ENCODE data around the gene HEATR9.

Gene HEATR9

DNA sequence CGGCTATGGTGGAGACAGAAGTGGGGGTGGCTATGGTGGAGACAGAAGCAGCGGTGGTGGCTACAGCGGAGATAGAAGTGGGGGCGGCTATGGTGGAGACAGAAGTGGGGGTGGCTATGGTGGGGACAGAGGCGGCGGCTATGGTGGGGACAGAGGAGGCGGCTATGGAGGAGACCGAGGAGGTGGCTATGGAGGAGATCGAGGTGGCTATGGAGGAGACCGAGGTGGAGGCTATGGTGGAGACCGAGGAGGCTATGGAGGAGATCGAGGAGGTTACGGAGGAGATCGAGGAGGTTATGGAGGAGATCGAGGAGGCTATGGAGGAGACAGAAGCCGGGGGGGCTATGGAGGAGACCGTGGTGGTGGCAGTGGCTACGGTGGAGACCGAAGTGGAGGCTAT, 24.1 kb downstream of the HEATR9 start:
- no peaks in the 10 kb centered on the region for H3K27me3 ChIP-seq (ENCODE audit: control insufficient read depth in 1 of 2, insufficient read depth in 1 of 2, low read length in 2 of 2)
- H2BK5ac ChIP-seq (ENCODE audit: low read depth, low read length, poor library complexity, severe bottlenecking) = no peak overlapping the region
- H3K4me2 ChIP-seq (ENCODE audit: low read length, poor library complexity, severe bottlenecking) = no peak overlapping the region
- H3K4ac ChIP-seq (ENCODE audit: low read depth in 1 of 2, low read length in 2 of 2) = no peak overlapping the region
- H3K9ac ChIP-seq (ENCODE audit: low read length) = no peak overlapping the region
- no peak for DNase-seq
- no peak overlapping the region for H3K27ac ChIP-seq (ENCODE audit: low read length, poor library complexity, severe bottlenecking)
- H3K4me3 ChIP-seq (ENCODE audit: insufficient read depth in 1 of 2, low read depth in 1 of 2, low read length in 2 of 2) = no peak overlapping the region
- no peak overlapping the region for H2BK12ac ChIP-seq (ENCODE audit: low read length in 2 of 2)
- no peak overlapping the region for H3K18ac ChIP-seq (ENCODE audit: low read depth in 1 of 2, low read length in 2 of 2)
- no peaks in the 10 kb centered on the region for H3K4me1 ChIP-seq (ENCODE audit: control insufficient read depth, insufficient read depth, low read depth, low read length)
- H3K9me3 ChIP-seq (ENCODE audit: control insufficient read depth, low read length) = no peaks in the 10 kb centered on the region
- no peak overlapping the region for H2AK5ac ChIP-seq (ENCODE audit: low read length, severe bottlenecking)
- H3K79me1 ChIP-seq (replicated peaks; ENCODE audit: low read length, poor library complexity, severe bottlenecking) = peaks cover 22% of the 10 kb centered on the region
- H3K14ac ChIP-seq (ENCODE audit: low read length in 2 of 2) = no peak overlapping the region
- WGBS = 97% methylated on average over 19 of the region's 19 CpGs
- no peak overlapping the region for H2AFZ ChIP-seq (ENCODE audit: low read depth, low read length)
- H3K23ac ChIP-seq (ENCODE audit: low read length in 2 of 2) = no peak overlapping the region
- no peak overlapping the region for H2BK15ac ChIP-seq (ENCODE audit: low read depth, poor library complexity, severe bottlenecking)
- H3K36me3 ChIP-seq (ENCODE audit: control insufficient read depth in 1 of 2, insufficient read depth in 2 of 2, low read depth in 1 of 2, low read length in 2 of 2) = peaks cover 36 to 90% of the 10 kb centered on the region in 2 experiments
- no peak overlapping the region for H2BK120ac ChIP-seq (ENCODE audit: low read depth, low read length)
- no peak overlapping the region for H4K8ac ChIP-seq (ENCODE audit: low read length)
- H4K91ac ChIP-seq (ENCODE audit: low read length) = no peak overlapping the region

DNA sequence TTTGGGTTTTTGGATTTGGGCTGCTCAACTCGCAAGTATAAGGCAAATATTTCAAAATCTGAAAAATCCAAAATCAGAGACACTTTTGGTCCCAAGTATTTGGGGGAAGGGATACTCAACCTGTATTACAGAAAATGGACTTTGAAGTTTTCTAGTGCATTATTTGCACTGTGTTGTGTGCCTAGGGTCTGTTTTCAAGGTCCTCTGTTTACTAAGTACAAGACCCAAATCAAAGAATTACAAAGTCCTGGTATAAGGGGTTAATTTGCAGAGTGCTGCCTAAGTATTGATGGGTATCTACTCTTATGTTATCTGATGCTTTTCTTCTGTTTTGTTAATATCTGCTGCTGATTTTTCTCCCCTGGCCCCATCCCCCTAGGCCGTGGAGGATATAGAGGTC, 25.0 kb downstream of the HEATR9 start:
- H3K4me3 ChIP-seq (ENCODE audit: insufficient read depth in 1 of 2, low read depth in 1 of 2, low read length in 2 of 2) = no peak overlapping the region
- no peak overlapping the region for H3K14ac ChIP-seq (ENCODE audit: low read length in 2 of 2)
- 100% methylated on average over 2 of the region's 2 CpGs for WGBS
- H4K8ac ChIP-seq (ENCODE audit: low read length) = no peak overlapping the region
- H3K9ac ChIP-seq (ENCODE audit: low read length) = no peak overlapping the region
- no peak for DNase-seq
- H2AK5ac ChIP-seq (ENCODE audit: low read length, severe bottlenecking) = no peak overlapping the region
- H3K4me1 ChIP-seq (ENCODE audit: control insufficient read depth, insufficient read depth, low read depth, low read length) = no peaks in the 10 kb centered on the region
- no peaks in the 10 kb centered on the region for H3K27me3 ChIP-seq (ENCODE audit: control insufficient read depth in 1 of 2, insufficient read depth in 1 of 2, low read length in 2 of 2)
- H3K4me2 ChIP-seq (ENCODE audit: low read length, poor library complexity, severe bottlenecking) = no peak overlapping the region
- H2BK5ac ChIP-seq (ENCODE audit: low read depth, low read length, poor library complexity, severe bottlenecking) = no peak overlapping the region
- H3K36me3 ChIP-seq (ENCODE audit: control insufficient read depth in 1 of 2, insufficient read depth in 2 of 2, low read depth in 1 of 2, low read length in 2 of 2) = peaks cover 38 to 88% of the 10 kb centered on the region in 2 experiments
- H3K18ac ChIP-seq (ENCODE audit: low read depth in 1 of 2, low read length in 2 of 2) = no peak overlapping the region
- H2BK12ac ChIP-seq (ENCODE audit: low read length in 2 of 2) = no peak overlapping the region
- H2BK120ac ChIP-seq (ENCODE audit: low read depth, low read length) = no peak overlapping the region
- no peak overlapping the region for H3K23ac ChIP-seq (ENCODE audit: low read length in 2 of 2)
- H2BK15ac ChIP-seq (ENCODE audit: low read depth, poor library complexity, severe bottlenecking) = no peak overlapping the region
- no peak overlapping the region for H3K27ac ChIP-seq (ENCODE audit: low read length, poor library complexity, severe bottlenecking)
- H2AFZ ChIP-seq (ENCODE audit: low read depth, low read length) = no peak overlapping the region
- H3K79me1 ChIP-seq (replicated peaks; ENCODE audit: low read length, poor library complexity, severe bottlenecking) = peaks cover 20% of the 10 kb centered on the region
- H3K4ac ChIP-seq (ENCODE audit: low read depth in 1 of 2, low read length in 2 of 2) = no peak overlapping the region
- H3K9me3 ChIP-seq (ENCODE audit: control insufficient read depth, low read length) = no peaks in the 10 kb centered on the region
- H4K91ac ChIP-seq (ENCODE audit: low read length) = no peak overlapping the region

DNA sequence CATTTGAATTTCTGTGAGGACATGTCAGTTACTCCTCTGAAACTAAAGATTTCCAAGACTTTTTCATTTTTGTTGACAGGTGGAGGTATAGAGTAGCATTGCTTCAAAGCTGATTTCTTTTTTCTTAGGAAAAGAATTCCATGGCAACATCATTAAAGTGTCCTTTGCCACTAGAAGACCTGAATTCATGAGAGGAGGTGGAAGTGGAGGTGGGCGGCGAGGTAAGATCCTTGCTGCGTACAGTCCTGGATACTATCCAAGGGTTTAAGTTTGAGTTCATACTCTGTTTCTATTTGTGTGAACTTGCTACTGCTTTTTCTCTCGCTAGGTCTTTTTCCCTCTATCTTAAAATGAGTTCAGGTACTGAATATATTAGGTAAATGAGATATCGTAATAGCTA, 26.5 kb downstream of the HEATR9 start:
- H2AFZ ChIP-seq (ENCODE audit: low read depth, low read length) = no peak overlapping the region
- H3K14ac ChIP-seq (ENCODE audit: low read length in 2 of 2) = no peak overlapping the region
- WGBS = 98% methylated on average over 5 of the region's 5 CpGs
- H3K9ac ChIP-seq (ENCODE audit: low read length) = no peak overlapping the region
- no peak overlapping the region for H3K4ac ChIP-seq (ENCODE audit: low read depth in 1 of 2, low read length in 2 of 2)
- no peak overlapping the region for H2AK5ac ChIP-seq (ENCODE audit: low read length, severe bottlenecking)
- no peak overlapping the region for H2BK12ac ChIP-seq (ENCODE audit: low read length in 2 of 2)
- no peak overlapping the region for H3K4me2 ChIP-seq (ENCODE audit: low read length, poor library complexity, severe bottlenecking)
- no peak overlapping the region for H3K23ac ChIP-seq (ENCODE audit: low read length in 2 of 2)
- H2BK120ac ChIP-seq (ENCODE audit: low read depth, low read length) = no peak overlapping the region
- no peak overlapping the region for H2BK5ac ChIP-seq (ENCODE audit: low read depth, low read length, poor library complexity, severe bottlenecking)
- no peaks in the 10 kb centered on the region for H3K9me3 ChIP-seq (ENCODE audit: control insufficient read depth, low read length)
- H3K36me3 ChIP-seq (ENCODE audit: control insufficient read depth in 1 of 2, insufficient read depth in 2 of 2, low read depth in 1 of 2, low read length in 2 of 2) = peaks cover 46 to 88% of the 10 kb centered on the region in 2 experiments
- H3K27me3 ChIP-seq (ENCODE audit: control insufficient read depth in 1 of 2, insufficient read depth in 1 of 2, low read length in 2 of 2) = no peaks in the 10 kb centered on the region
- no peak overlapping the region for H3K4me3 ChIP-seq (ENCODE audit: insufficient read depth in 1 of 2, low read depth in 1 of 2, low read length in 2 of 2)
- H4K8ac ChIP-seq (ENCODE audit: low read length) = no peak overlapping the region
- H3K79me1 ChIP-seq (replicated peaks; ENCODE audit: low read length, poor library complexity, severe bottlenecking) = peaks cover 18% of the 10 kb centered on the region
- H3K27ac ChIP-seq (ENCODE audit: low read length, poor library complexity, severe bottlenecking) = no peak overlapping the region
- H3K4me1 ChIP-seq (ENCODE audit: control insufficient read depth, insufficient read depth, low read depth, low read length) = no peaks in the 10 kb centered on the region
- no peak overlapping the region for H3K18ac ChIP-seq (ENCODE audit: low read depth in 1 of 2, low read length in 2 of 2)
- no peak overlapping the region for H2BK15ac ChIP-seq (ENCODE audit: low read depth, poor library complexity, severe bottlenecking)
- no peak overlapping the region for H4K91ac ChIP-seq (ENCODE audit: low read length)
- no peak for DNase-seq

DNA sequence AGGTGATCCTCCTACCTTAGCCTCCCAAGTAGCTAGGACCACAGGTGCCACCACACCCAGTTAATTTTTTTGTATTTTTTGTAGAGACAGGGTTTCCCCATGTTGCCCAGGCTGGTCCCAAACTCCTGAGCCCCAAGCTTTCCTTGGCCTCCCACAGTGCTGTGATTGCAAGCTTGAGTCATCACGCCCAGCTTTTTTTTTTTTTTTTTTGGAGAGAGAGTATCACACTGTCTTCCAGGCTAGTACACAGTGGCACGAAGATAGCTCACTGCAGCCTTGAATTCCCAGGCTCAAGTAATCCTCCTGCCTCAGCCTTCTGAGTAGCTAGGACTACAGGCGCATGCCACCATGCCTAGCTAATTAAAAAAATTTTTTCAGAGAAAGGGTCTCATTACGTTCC, 27.2 kb downstream of the HEATR9 start:
- H4K91ac ChIP-seq (ENCODE audit: low read length) = no peak overlapping the region
- no peak overlapping the region for H2AFZ ChIP-seq (ENCODE audit: low read depth, low read length)
- H2BK12ac ChIP-seq (ENCODE audit: low read length in 2 of 2) = no peak overlapping the region
- WGBS = 92% methylated on average over 4 of the region's 4 CpGs
- H3K4me1 ChIP-seq (ENCODE audit: control insufficient read depth, insufficient read depth, low read depth, low read length) = no peaks in the 10 kb centered on the region
- no peak overlapping the region for H3K4me2 ChIP-seq (ENCODE audit: low read length, poor library complexity, severe bottlenecking)
- H3K27ac ChIP-seq (ENCODE audit: low read length, poor library complexity, severe bottlenecking) = no peak overlapping the region
- H3K14ac ChIP-seq (ENCODE audit: low read length in 2 of 2) = no peak overlapping the region
- no peak overlapping the region for H2AK5ac ChIP-seq (ENCODE audit: low read length, severe bottlenecking)
- H3K4me3 ChIP-seq (ENCODE audit: insufficient read depth in 1 of 2, low read depth in 1 of 2, low read length in 2 of 2) = no peak overlapping the region
- H3K4ac ChIP-seq (ENCODE audit: low read depth in 1 of 2, low read length in 2 of 2) = no peak overlapping the region
- no peak overlapping the region for H3K18ac ChIP-seq (ENCODE audit: low read depth in 1 of 2, low read length in 2 of 2)
- peaks cover 52 to 88% of the 10 kb centered on the region in 2 experiments for H3K36me3 ChIP-seq (ENCODE audit: control insufficient read depth in 1 of 2, insufficient read depth in 2 of 2, low read depth in 1 of 2, low read length in 2 of 2)
- H3K27me3 ChIP-seq (ENCODE audit: control insufficient read depth in 1 of 2, insufficient read depth in 1 of 2, low read length in 2 of 2) = no peaks in the 10 kb centered on the region
- no peak overlapping the region for H2BK15ac ChIP-seq (ENCODE audit: low read depth, poor library complexity, severe bottlenecking)
- H3K9me3 ChIP-seq (ENCODE audit: control insufficient read depth, low read length) = no peaks in the 10 kb centered on the region
- H3K79me1 ChIP-seq (replicated peaks; ENCODE audit: low read length, poor library complexity, severe bottlenecking) = peaks cover 19% of the 10 kb centered on the region
- no peak overlapping the region for H4K8ac ChIP-seq (ENCODE audit: low read length)
- DNase-seq = peak; percentile 17
- no peak overlapping the region for H2BK5ac ChIP-seq (ENCODE audit: low read depth, low read length, poor library complexity, severe bottlenecking)
- H2BK120ac ChIP-seq (ENCODE audit: low read depth, low read length) = no peak overlapping the region
- H3K23ac ChIP-seq (ENCODE audit: low read length in 2 of 2) = no peak overlapping the region
- H3K9ac ChIP-seq (ENCODE audit: low read length) = no peak overlapping the region

Data from mesenchymal stem cell (in vitro differentiated cells and primary cell).